Epithelial cell of esophagus (primary cell): Measurements from ENCODE around the gene GPC3.

ENCODE experiments used
- DNase-seq: peaks from one replicate; pipeline ENCODE4 v3.0.0; 2010; ENCODE audit warnings: low read depth
- H3K4me3 ChIP-seq: 2 replicates; pipeline ENCODE4 v1.5.1; 2011; ENCODE audit warnings: mild to moderate bottlenecking, low read length, control low read depth
- TF ChIP-seq, protein P1 (sequence below): IDR thresholded peaks from 2 replicates; pipeline ENCODE4 v1.5.1; 2011; ENCODE audit warnings: low read depth, mild to moderate bottlenecking, low read length, control low read depth, inconsistent platforms; ENCODE audit not compliant: insufficient read depth; ENCODE audit errors: missing control alignments

The GPC3 gene

DNA sequence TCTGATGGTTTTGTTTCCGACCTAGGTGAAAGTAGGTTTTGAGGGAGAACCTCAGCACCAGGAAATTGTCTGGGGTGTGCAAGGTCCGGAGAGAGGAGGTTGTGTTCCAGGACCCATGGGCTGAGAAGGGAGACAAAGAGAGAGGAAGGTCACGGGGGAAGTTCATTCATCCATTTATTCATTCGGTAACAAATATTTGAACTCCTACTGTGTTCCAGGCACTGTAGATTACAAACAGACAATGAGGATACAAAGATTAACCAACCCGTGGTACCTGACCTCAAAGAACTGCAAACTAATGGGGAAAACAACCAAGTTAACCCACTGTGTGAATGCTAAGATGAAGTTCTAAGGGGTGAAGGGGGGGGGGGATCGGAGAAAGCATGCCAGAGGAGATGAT lies 1.8 kb upstream of the GPC3 start:
- TF ChIP-seq, protein P1, sequence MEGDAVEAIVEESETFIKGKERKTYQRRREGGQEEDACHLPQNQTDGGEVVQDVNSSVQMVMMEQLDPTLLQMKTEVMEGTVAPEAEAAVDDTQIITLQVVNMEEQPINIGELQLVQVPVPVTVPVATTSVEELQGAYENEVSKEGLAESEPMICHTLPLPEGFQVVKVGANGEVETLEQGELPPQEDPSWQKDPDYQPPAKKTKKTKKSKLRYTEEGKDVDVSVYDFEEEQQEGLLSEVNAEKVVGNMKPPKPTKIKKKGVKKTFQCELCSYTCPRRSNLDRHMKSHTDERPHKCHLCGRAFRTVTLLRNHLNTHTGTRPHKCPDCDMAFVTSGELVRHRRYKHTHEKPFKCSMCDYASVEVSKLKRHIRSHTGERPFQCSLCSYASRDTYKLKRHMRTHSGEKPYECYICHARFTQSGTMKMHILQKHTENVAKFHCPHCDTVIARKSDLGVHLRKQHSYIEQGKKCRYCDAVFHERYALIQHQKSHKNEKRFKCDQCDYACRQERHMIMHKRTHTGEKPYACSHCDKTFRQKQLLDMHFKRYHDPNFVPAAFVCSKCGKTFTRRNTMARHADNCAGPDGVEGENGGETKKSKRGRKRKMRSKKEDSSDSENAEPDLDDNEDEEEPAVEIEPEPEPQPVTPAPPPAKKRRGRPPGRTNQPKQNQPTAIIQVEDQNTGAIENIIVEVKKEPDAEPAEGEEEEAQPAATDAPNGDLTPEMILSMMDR = no peak
- no peak for DNase-seq

DNA sequence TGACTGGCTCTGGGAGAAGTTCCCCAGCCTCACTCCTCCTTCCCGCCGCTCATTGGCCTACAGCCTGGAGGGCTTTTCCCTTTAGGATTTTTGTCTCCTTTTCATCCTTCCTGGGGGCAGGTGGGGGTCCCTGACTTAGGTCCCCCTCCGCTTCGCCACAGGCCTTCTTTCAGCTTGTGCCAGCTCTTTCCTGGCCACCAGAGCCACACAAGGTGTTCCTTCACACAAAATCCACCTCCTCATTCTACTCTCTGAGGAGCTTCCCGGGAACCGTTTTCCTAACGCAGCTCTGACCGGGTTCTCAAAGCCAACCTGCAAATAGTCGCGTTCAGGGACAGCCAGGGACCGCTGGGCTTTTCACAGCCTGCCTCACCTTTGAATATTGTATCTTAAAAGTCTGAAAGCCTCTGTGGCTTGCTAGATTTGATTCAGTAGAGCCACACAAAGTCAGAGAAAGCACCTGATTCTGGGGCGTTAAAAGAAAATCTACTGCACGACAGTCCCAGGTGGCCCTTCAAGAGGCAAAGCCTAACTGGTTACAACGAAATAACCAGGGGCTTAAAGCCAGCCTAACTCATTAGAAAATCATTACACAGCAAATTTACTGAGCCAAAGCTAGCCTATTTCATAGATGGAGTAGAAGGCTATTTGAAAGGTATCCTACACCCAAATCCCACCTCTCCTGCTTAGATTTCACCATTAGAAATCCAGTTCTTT lies 731 bp upstream of the GPC3 start:
- no peak for DNase-seq
- H3K4me3 ChIP-seq = peak overlapping the region; percentile 27
- TF ChIP-seq, protein P1 = no peak

More for the DNA sequence above, 1.8 kb upstream of the GPC3 start:
- no peak overlapping the region for H3K4me3 ChIP-seq

DNA sequence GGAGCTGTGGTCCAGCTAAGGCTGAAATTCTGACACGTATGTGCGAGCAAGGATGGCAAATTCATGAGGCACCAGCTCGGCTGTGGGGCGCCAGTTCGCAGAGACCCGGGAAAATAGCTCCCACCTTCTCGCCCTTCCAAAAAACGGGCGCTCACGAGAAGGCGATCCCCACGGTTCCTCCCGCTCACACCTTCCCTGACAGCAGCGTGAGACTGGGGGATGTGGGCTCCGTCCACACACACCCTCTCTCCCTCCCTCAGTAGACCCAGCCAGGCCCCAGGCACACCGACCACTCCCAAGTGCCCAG lies 584 bp downstream of the GPC3 start:
- DNase-seq = no peak
- no peak overlapping the region for H3K4me3 ChIP-seq
- TF ChIP-seq, protein P1 = no peak

DNA sequence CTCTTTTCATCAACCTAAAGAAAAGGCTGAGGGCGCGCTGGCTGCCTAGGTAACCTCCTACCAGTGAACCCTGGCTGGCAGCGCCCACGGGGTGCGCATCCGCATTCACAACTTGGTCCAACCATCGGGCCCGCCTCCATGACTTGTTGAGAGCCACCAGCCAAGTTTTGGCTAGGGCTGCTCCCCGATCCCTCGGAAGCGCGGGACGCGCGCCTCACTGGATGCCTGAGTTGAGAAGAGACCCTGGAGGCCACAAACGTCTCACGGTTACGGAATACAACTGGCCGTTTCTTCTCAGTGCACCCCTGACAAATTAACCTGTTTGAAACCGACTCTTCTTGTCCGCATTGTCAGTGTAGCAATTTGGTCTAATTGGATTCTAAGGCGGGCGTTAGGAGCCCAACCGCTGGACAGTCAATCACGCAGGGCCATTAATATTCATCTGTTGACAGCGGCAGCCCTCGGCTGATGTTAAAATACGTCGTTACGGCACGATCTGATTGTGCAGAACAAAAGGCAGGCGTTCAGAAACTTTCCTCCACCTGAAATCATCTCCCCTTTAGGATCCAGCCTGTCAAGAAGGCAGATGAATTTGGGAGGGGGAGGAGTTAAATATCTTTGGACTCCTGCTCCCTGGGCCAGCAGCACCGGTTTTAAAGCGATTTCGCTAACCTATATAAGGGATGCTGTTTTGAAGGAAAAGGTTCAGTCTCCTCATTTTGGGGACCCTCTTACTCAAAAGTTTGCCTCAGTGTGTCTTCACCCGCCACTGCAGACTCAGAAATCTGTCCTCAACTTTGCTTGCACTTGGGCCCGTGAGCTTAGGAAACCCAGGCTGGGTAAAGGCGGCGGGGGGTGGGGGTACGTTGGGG lies 1.2 kb downstream of the GPC3 start:
- TF ChIP-seq, protein P1 = no peak
- no peak overlapping the region for H3K4me3 ChIP-seq
- no peak for DNase-seq

DNA sequence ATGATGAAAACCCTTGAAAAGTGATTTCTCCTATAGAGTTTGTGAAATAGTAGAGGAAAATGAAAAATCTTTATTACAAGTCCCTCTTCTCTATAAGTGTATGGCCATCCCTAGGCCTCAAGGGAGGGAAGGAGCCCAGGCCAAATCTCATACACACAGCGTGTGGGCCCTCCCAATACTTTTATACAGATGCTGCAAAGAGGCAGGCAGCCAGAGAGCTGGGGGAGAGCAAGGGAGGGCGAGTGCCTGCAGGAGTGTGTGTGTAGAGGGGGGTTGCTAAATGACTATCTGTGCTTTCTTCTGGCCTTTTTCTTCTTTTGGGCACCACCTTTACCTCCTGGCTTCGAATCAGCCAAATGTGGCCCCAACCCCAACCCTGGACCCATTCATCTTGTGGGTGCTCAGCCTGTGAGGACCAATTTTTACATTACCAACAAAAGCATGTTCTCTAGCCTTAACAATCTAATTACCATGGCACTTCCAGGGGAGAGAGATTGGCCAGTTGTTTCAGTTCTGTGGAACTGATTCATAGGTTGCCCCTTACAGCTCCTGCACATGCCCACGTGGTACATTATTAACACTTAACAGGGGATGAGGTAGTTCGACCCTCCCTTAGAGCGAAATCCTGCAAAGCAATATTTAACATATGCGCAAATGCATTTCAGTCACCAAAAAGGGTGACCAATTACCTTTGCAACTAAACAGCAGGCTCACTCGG lies 2.0 kb downstream of the GPC3 start:
- DNase-seq = no peak
- no peak overlapping the region for H3K4me3 ChIP-seq
- TF ChIP-seq, protein P1 = no peak

DNA sequence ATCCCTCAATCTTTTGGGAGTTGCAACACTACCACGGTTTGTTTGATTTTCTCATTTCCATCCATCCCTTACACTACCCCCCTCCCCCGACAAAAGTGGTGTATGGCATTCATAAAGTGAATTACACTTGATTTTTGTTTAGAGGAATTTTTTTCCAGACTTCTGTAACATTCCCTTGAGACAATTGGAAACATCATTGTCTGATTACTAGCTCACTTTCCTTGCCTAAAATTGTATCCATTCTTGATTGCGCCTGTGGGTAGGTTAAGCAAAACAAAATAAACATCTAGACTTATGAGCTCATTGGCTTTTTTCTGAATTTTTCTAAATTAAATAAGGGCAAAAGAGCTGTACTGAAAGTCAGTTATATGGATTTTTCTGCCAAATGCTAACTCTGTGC lies 3.5 kb downstream of the GPC3 start:
- DNase-seq = no peak
- TF ChIP-seq, protein P1 = no peak
- no peak overlapping the region for H3K4me3 ChIP-seq
